A549 treated with AZD9567 at 1 μM for 4 hours (cell line): ENCODE measurements around the gene MYNN. TPM values are rescaled to one million over a fixed set of nuclear protein-coding genes. Genes with fewer than 3 reads are reported as not detected.

Experiments
- total RNA-seq: library from RNA; stranded (reverse); fragments of 200-300 nt; extraction: Qiagen RNA extraction; gene quantifications from 5 replicates; pipeline ENCODE4 v1.2.3, GENCODE V29; 2022; ENCODE audit not compliant: insufficient read depth

Gene MYNN
- total RNA-seq: 9.4 to 13.8 TPM (median 9.9 TPM) in 5 replicates

GRCh38 chr3:169772897-169773816 lies at the start of gene MYNN:
Gene MYNN, plus strand, starts transcription at chr3:169773396. Its CDS starts 900 bp downstream, at chr3:169774296.

GRCh38 chr3:169764882-169765612 lies 8.1 kb upstream of the MYNN start, which contains the start of gene TERC:
Gene TERC, minus strand, starts transcription at chr3:169765060.

GRCh38 chr3:169769287-169770181 lies 3.7 kb upstream of the MYNN start, which contains the start of gene ACTRT3:
Gene ACTRT3, minus strand, starts transcription at chr3:169769561. Its CDS starts 41 bp downstream, at chr3:169769520.

GRCh38 chr3:169812332-169813235 lies 39.4 kb downstream of the MYNN start, which contains the start of the genes LRRC34 and LRRIQ4:
Gene LRRC34, minus strand, starts transcription at chr3:169812904. Its CDS starts 356 bp downstream, at chr3:169812548.
Gene LRRIQ4, plus strand, starts transcription at chr3:169812870. Its CDS starts 9,052 bp downstream, at chr3:169821922.

Other genes with a start within 250 kb of the MYNN start
- gene MECOM, start 109.7 kb upstream of the MYNN start, total RNA-seq: 0.02 to 0.15 TPM in 2 of 5 replicates, not detected in the others
- 0.23 to 0.70 TPM in 2 of 5 replicates, not detected in the others for gene TERC, start 8.3 kb upstream of the MYNN start, total RNA-seq
- 2.0 to 3.0 TPM (median 2.5 TPM) in 5 replicates for gene ACTRT3, start 3.8 kb upstream of the MYNN start, total RNA-seq
- gene LRRIQ4, start 39.5 kb downstream of the MYNN start, total RNA-seq: not detected in 5 replicates
- gene LRRC34, start 39.5 kb downstream of the MYNN start, total RNA-seq: not detected in 5 replicates
- not detected in 5 replicates for gene LRRC31, start 96.5 kb downstream of the MYNN start, total RNA-seq
- not detected in 5 replicates for gene SAMD7, start 138.2 kb downstream of the MYNN start, total RNA-seq
- gene SEC62, start 193.4 kb downstream of the MYNN start, total RNA-seq: 72.5 to 112 TPM (median 85.1 TPM) in 5 replicates